SJCRH30 (cell line): ENCODE results near the gene RNASEH1. TPM values are rescaled to one million over a fixed set of nuclear protein-coding genes. Genes with fewer than 3 reads are reported as not detected.
"Not testable (repeated sequence)": the region's sequence is repeated elsewhere in the genome, so short reads cannot be mapped to it uniquely, and the experiment has no call there.

Experiments
- DNase-seq, 2 experiments: peaks; one replicate each; pipeline ENCODE4 v3.0.0-alpha.2; 2015 to 2020
- H3K27ac ChIP-seq: fragments of 250-450 bp; sonication (Bioruptor Pico); 2 replicates; pipeline ENCODE4 v1.5.1; 2020; ENCODE audit warnings: mild to moderate bottlenecking, moderate library complexity
- H3K27me3 ChIP-seq: fragments of 250-450 bp; sonication (Bioruptor Pico); 2 replicates; pipeline ENCODE4 v1.5.1; 2020; ENCODE audit warnings: mild to moderate bottlenecking, moderate library complexity
- H3K36me3 ChIP-seq: fragments of 250-450 bp; sonication (Bioruptor Pico); 2 replicates; pipeline ENCODE4 v1.5.1; 2020; ENCODE audit warnings: mild to moderate bottlenecking, moderate library complexity
- H3K4me1 ChIP-seq: fragments of 250-450 bp; sonication (Bioruptor Pico); 2 replicates; pipeline ENCODE4 v1.5.1; 2020; ENCODE audit warnings: mild to moderate bottlenecking, moderate library complexity
- H3K4me3 ChIP-seq: fragments of 250-450 bp; sonication (Bioruptor Pico); 2 replicates; pipeline ENCODE4 v1.5.1; 2020; ENCODE audit warnings: mild to moderate bottlenecking, moderate library complexity
- H3K9me3 ChIP-seq: fragments of 250-450 bp; sonication (Bioruptor Pico); replicated peaks from 2 replicates; pipeline ENCODE4 v1.5.1; 2020; ENCODE audit warnings: mild to moderate bottlenecking, moderate library complexity
- total RNA-seq: library from RNA; depleted of rRNA; stranded (reverse); fragments of >200 nt; shearing (Covaris generic); gene quantifications from 2 replicates; pipeline ENCODE4 v1.2.3, GENCODE V29; 2014; rRNA removed

The RNASEH1 gene
- total RNA-seq, 1 experiment from 2014 or later: 43.0 TPM

DNA sequence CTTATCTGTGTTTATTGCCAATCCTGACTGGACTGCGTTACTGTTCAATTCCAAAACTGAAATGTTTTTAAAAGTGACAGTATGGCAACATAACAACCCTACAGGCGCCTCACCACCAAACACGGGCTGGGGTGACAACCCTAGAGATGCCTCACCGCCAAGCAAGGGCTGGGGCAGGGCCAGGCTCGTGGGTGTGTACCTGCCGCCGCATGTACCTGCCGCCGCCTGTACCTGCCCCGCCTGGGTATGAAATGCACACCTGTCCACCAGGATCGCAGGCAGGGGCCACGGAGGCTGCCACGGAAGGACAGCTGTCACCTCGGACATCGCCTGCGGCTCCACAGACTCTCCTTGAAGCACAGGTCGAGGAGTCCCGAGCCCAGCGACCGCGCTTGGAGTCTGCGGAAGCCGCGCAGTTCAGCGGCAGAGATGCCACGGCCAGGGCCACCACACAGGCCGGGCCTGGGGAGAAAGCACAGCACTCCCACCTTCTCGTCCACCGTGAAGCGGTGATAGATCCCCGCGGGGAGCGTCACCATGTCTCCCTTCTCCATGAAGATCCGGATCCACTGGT is 57.7 kb downstream of the RNASEH1 start:
- peaks cover 5% of the 10 kb centered on the region for H3K4me1 ChIP-seq
- no peaks in the 10 kb centered on the region for H3K9me3 ChIP-seq
- no peak overlapping the region for H3K27ac ChIP-seq
- H3K36me3 ChIP-seq: peaks cover 18% of the 10 kb centered on the region
- H3K4me3 ChIP-seq: no peak overlapping the region
- no peak for DNase-seq
- no peaks in the 10 kb centered on the region for H3K27me3 ChIP-seq

DNA sequence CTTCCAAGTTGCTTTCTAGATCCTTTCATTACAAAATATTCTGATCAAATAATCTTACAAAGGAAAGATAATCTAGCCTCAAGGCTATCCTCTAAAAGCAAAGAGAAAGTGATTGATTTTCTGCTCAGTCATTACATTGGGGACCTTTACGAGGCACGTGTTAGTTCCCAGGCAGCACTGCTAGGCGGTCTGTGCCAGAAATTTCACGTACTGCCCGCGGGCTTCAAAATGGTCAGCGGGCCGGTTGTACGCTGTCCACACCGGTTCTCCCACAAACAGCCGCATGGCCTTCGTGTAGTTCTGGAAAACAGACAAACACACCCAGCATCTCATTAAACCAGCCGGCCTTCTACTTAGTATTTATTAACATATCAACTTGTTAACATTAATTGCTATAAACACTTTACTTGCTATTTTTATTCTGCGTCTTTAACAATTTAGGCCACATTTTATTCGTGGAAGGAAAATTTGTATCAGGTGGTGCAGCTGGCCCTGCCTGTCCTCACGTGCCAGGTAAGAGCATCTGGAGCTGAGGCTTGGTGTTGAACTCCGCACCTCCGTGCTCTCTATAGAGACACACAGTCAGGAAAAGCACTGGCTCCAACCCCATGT is 59.2 kb downstream of the RNASEH1 start:
- Histone ChIP-seq H3K4me3 (no peak overlapping the region), H3K4me1 (no peaks in the 10 kb centered on the region), H3K27me3 (no peaks in the 10 kb centered on the region), H3K9me3 (no peaks in the 10 kb centered on the region), H3K36me3 (peaks cover 14% of the 10 kb centered on the region), H3K27ac (no peak overlapping the region)
- no peak for DNase-seq

DNA sequence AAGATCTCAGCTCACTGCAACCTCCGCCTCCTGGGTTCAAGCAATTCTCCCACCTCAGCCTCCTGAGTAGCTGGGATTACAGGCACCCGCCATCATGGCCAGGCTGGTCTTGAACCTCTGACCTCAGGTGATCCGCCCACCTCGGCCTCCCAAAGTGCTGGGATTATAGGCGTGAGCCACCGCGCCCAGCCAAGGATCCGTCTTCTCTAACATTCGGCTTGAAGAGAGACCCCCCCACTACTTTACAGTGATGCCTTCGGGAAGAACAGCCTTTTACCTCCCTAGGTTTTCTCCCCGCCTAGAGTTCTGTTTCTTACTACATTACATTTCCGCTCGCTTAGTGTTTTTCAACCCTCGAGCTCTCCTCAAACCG is 61.4 kb downstream of the RNASEH1 start:
- not testable (repeated sequence) for H3K27ac ChIP-seq, H3K4me3 ChIP-seq, DNase-seq, H3K27me3 ChIP-seq, H3K9me3 ChIP-seq, H3K4me1 ChIP-seq
- peaks cover 14% of the 10 kb centered on the region for H3K36me3 ChIP-seq

Other genes with a start within 250 kb of the RNASEH1 start
- gene EIPR1, start 180.5 kb downstream of the RNASEH1 start, total RNA-seq: 25.7 and 29.0 TPM in 2 replicates
- 47.5 and 52.9 TPM in 2 replicates for gene TRAPPC12, start 178.6 kb downstream of the RNASEH1 start, total RNA-seq
- 53.6 and 55.9 TPM in 2 replicates for gene ADI1, start 38.8 kb downstream of the RNASEH1 start, total RNA-seq
- gene RPS7, start 16.9 kb upstream of the RNASEH1 start, total RNA-seq: 3,864 and 4,028 TPM in 2 replicates
- gene COLEC11, start 36.8 kb upstream of the RNASEH1 start, total RNA-seq: 0.20 and 0.51 TPM in 2 replicates
- not detected in 2 replicates for gene ALLC, start 99.9 kb upstream of the RNASEH1 start, total RNA-seq
- gene DCDC2C, start 145.2 kb upstream of the RNASEH1 start, total RNA-seq: not detected in 2 replicates